Keratinocyte (primary cell): ENCODE data around the gene AGR3. TPM values are rescaled to one million over a fixed set of nuclear protein-coding genes. Genes with fewer than 3 reads are reported as not detected.

Experiments used
- DNase-seq: peaks from one replicate; pipeline ENCODE4 v3.0.0-alpha.2; 2011; ENCODE audit warnings: low read depth, missing footprints, low spot score
- FAIRE-seq: peaks from 2 replicates; lab custom pipeline; 2011; peaks lifted over from hg19 to GRCh38; lab: Jason Lieb, UNC
- H2AFZ ChIP-seq: 2 replicates; pipeline ENCODE4 v1.6.0; 2012; ENCODE audit warnings: low read length, control low read depth, inconsistent platforms; ENCODE audit not compliant: control insufficient read depth
- H3K27ac ChIP-seq: 2 replicates; pipeline ENCODE4 v1.5.1; 2011; ENCODE audit warnings: low read length; ENCODE audit not compliant: control insufficient read depth, insufficient read depth
- H3K27me3 ChIP-seq: 3 replicates; pipeline ENCODE4 v1.6.0; 2011; ENCODE audit warnings: low read length; ENCODE audit not compliant: control insufficient read depth, insufficient read depth; ENCODE audit errors: extremely low read depth
- H3K36me3 ChIP-seq, 2 experiments: 2 replicates in 1 of 2; 3 replicates in 1 of 2; pipeline ENCODE4 v1.5.1; 2011; ENCODE audit warnings: low read length in 2 of 2, mild to moderate bottlenecking in 1 of 2; ENCODE audit not compliant: control insufficient read depth in 2 of 2, insufficient read depth in 2 of 2; ENCODE audit errors: extremely low read depth in 1 of 2
- H3K4me1 ChIP-seq: 3 replicates; pipeline ENCODE4 v1.5.1; 2011; ENCODE audit warnings: low read length; ENCODE audit not compliant: control insufficient read depth, insufficient read depth; ENCODE audit errors: extremely low read depth
- H3K4me2 ChIP-seq: 3 replicates; pipeline ENCODE4 v1.6.0; 2011; ENCODE audit warnings: low read depth, low read length; ENCODE audit not compliant: control insufficient read depth, insufficient read depth; ENCODE audit errors: extremely low read depth
- H3K4me3 ChIP-seq, 3 experiments: fragments of 200-600 bp in 1 of 3; sonication (generic) in 1 of 3; 2 replicates in 2 of 3; 3 replicates in 1 of 3; pipeline ENCODE4 v1.5.1; 2011 to 2016; ENCODE audit warnings: low read length in 3 of 3, mild to moderate bottlenecking in 3 of 3, control low read depth in 2 of 3, inconsistent platforms in 1 of 3, low read depth in 1 of 3, mixed read lengths in 1 of 3, mixed run types in 1 of 3, moderate library complexity in 1 of 3; ENCODE audit not compliant: control insufficient read depth in 2 of 3, insufficient read depth in 2 of 3; ENCODE audit errors: extremely low read depth in 1 of 3
- H3K79me2 ChIP-seq: 2 replicates; pipeline ENCODE4 v1.6.0; 2012; ENCODE audit warnings: low read length; ENCODE audit not compliant: control insufficient read depth, insufficient read depth
- H3K9ac ChIP-seq: 3 replicates; pipeline ENCODE4 v1.6.0; 2011; ENCODE audit warnings: low read length; ENCODE audit not compliant: control insufficient read depth, insufficient read depth; ENCODE audit errors: extremely low read depth
- H3K9me1 ChIP-seq: 3 replicates; pipeline ENCODE4 v1.6.0; 2011; ENCODE audit warnings: low read length; ENCODE audit not compliant: control insufficient read depth, insufficient read depth; ENCODE audit errors: extremely low read depth
- H3K9me3 ChIP-seq: 2 replicates; pipeline ENCODE4 v1.5.1; 2012; ENCODE audit warnings: low read depth, low read length; ENCODE audit not compliant: control insufficient read depth
- H4K20me1 ChIP-seq: 3 replicates; pipeline ENCODE4 v1.6.0; 2011; ENCODE audit warnings: low read length; ENCODE audit not compliant: control insufficient read depth, insufficient read depth; ENCODE audit errors: extremely low read depth
- EZH2 ChIP-seq: IDR thresholded peaks from one replicate; pipeline ENCODE4 v1.6.1; 2012; ENCODE audit warnings: inconsistent platforms, mild to moderate bottlenecking, low read length, moderate library complexity
- dilution Hi-C: fragments of 300-500 bp; cut with MboI; formaldehyde crosslinking; loops from one replicate; pipeline ENCODE4 v1.7.0; 2020; ENCODE audit warnings: low sequenced_read_pairs; ENCODE audit not compliant: extremely low pct_ligation_motif_present
- polyA plus RNA-seq, 5 experiments: library from polyadenylated mRNA; depleted of rRNA in 3 of 5; stranded (reverse) in 3 of 5; stranded (forward) in 1 of 5; unstranded in 1 of 5; fragments of >200 nt; gene quantifications; 1 replicate in 1 of 5; 2 replicates in 3 of 5; 3 replicates in 1 of 5; pipeline versions ENCODE4 v1.2.1 to v1.2.3, GENCODE V29; 2011 to 2012; ENCODE audit warnings: missing spikeins in 2 of 5, low read depth in 1 of 5, low replicate concordance in 1 of 5
- TF ChIP-seq, protein P1 (sequence below), 3 experiments: IDR thresholded peaks in 1 of 3; conservative IDR thresholded peaks in 1 of 3; optimal IDR thresholded peaks in 1 of 3; 2 replicates in 2 of 3; 3 replicates in 1 of 3; pipeline versions ENCODE3 to v1.5.1; 2011; ENCODE audit warnings: low read length in 3 of 3, mild to moderate bottlenecking in 3 of 3, moderate library complexity in 2 of 3, control low read depth in 1 of 3, inconsistent platforms in 1 of 3; ENCODE audit not compliant: insufficient read depth in 2 of 3; ENCODE audit errors: extremely low read depth in 1 of 3

The AGR3 gene
- polyA plus RNA-seq, 1 donor (not counting 4 experiments of a cell fraction or from before 2014, with no cell fraction given): not detected

GRCh38 chr7:16826060-16826459 lies 55.7 kb downstream of the AGR3 start:
- DNase-seq: no peak
- Histone ChIP-seq H3K4me1 (no peaks in the 10 kb centered on the region), H4K20me1 (no peaks in the 10 kb centered on the region), H3K4me2 (no peak overlapping the region), H3K27ac (no peak overlapping the region), H3K9me3 (no peaks in the 10 kb centered on the region), H3K79me2 (no peaks in the 10 kb centered on the region), H3K9me1 (no peaks in the 10 kb centered on the region), H3K27me3 (no peaks in the 10 kb centered on the region), H3K9ac (no peak overlapping the region), H2AFZ (no peak overlapping the region), H3K4me3 (no peak overlapping the region), H3K36me3 (no peaks in the 10 kb centered on the region)
- FAIRE-seq: no peak
- dilution Hi-C loops: no loop called here
- no peak for TF ChIP-seq EZH2
- TF ChIP-seq, protein P1, sequence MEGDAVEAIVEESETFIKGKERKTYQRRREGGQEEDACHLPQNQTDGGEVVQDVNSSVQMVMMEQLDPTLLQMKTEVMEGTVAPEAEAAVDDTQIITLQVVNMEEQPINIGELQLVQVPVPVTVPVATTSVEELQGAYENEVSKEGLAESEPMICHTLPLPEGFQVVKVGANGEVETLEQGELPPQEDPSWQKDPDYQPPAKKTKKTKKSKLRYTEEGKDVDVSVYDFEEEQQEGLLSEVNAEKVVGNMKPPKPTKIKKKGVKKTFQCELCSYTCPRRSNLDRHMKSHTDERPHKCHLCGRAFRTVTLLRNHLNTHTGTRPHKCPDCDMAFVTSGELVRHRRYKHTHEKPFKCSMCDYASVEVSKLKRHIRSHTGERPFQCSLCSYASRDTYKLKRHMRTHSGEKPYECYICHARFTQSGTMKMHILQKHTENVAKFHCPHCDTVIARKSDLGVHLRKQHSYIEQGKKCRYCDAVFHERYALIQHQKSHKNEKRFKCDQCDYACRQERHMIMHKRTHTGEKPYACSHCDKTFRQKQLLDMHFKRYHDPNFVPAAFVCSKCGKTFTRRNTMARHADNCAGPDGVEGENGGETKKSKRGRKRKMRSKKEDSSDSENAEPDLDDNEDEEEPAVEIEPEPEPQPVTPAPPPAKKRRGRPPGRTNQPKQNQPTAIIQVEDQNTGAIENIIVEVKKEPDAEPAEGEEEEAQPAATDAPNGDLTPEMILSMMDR (optimal IDR thresholded peaks at IDR 0.05 in 1 of 3, IDR thresholded peaks at IDR 0.05 in 1 of 3, conservative IDR thresholded peaks at IDR 0.05 in 1 of 3; ENCODE audit: extremely low read depth in 1 of 3, insufficient read depth in 2 of 3, low read length in 3 of 3): no peak

- Histone ChIP-seq H3K79me2 (no peaks in the 10 kb centered on the region), H3K4me1 (no peaks in the 10 kb centered on the region), H2AFZ (no peak overlapping the region), H4K20me1 (no peaks in the 10 kb centered on the region), H3K4me3 (no peak overlapping the region), H3K36me3 (no peaks in the 10 kb centered on the region), H3K4me2 (no peak overlapping the region), H3K9ac (no peak overlapping the region), H3K27me3 (no peaks in the 10 kb centered on the region), H3K9me3 (no peaks in the 10 kb centered on the region), H3K9me1 (no peaks in the 10 kb centered on the region), H3K27ac (no peak overlapping the region)
- FAIRE-seq (no peak), DNase-seq (no peak)
- TF ChIP-seq, protein P1 (optimal IDR thresholded peaks at IDR 0.05 in 1 of 3, IDR thresholded peaks at IDR 0.05 in 1 of 3, conservative IDR thresholded peaks at IDR 0.05 in 1 of 3; ENCODE audit: extremely low read depth in 1 of 3, insufficient read depth in 2 of 3, low read length in 3 of 3): no peak
- TF ChIP-seq EZH2: no peak
- dilution Hi-C loops: no loop called here
Observed at GRCh38 chr7:16822029-16822428, 59.8 kb downstream of the AGR3 start.
